Chondrocyte (in vitro differentiated cells): ENCODE measurements around the gene ZCCHC7. TPM values are rescaled to one million over a fixed set of nuclear protein-coding genes. Genes with fewer than 3 reads are reported as not detected.
A peak's percentile ranks its signal among the peaks of the same experiment; 100 is the strongest.

Source experiments
- DNase-seq: peaks from one replicate; pipeline ENCODE4 v3.0.0; 2021; ENCODE audit warnings: mixed read lengths, low spot score
- H3K27ac Mint-ChIP-seq: one replicate; pipeline ENCODE4 v1.8.0; 2021; ENCODE audit warnings: mild to moderate bottlenecking, moderate library complexity, mixed read lengths; ENCODE audit not compliant: unreplicated experiment
- H3K27me3 Mint-ChIP-seq: 2 replicates; pipeline ENCODE4 v1.8.0; 2021; ENCODE audit warnings: low read depth, mixed read lengths
- H3K36me3 Mint-ChIP-seq: 2 replicates; pipeline ENCODE4 v1.8.0; 2021; ENCODE audit warnings: low read depth, mixed read lengths
- H3K4me1 Mint-ChIP-seq: 2 replicates; pipeline ENCODE4 v1.8.0; 2021; ENCODE audit warnings: low read depth, mild to moderate bottlenecking, mixed read lengths
- H3K4me3 Mint-ChIP-seq: one replicate; pipeline ENCODE4 v1.8.0; 2021; ENCODE audit warnings: mild to moderate bottlenecking, moderate library complexity, mixed read lengths; ENCODE audit not compliant: unreplicated experiment
- H3K9me3 Mint-ChIP-seq: 2 replicates; pipeline ENCODE4 v1.8.0; 2021; ENCODE audit warnings: low read depth, mixed read lengths
- total RNA-seq: library from RNA; stranded (reverse); gene quantifications from 3 replicates; pipeline ENCODE4 v1.2.1, GENCODE V29; 2021
- TF ChIP-seq, protein P1 (sequence below): fragments of 200-600 bp; sonication (generic); IDR thresholded peaks from 2 replicates; pipeline ENCODE4 v1.5.0; 2021; ENCODE audit warnings: antibody characterized with exemption, mild to moderate bottlenecking, moderate library complexity

ZCCHC7 gene
- total RNA-seq, 1 donor from 2014 or later, result 22.5 TPM

GRCh38 chr9:37100327-37100726, 20.0 kb upstream of the ZCCHC7 start:
- Mint-ChIP-seq H3K27ac (no peak overlapping the region), H3K4me1 (peaks cover 5% of the 10 kb centered on the region), H3K27me3 (no peaks in the 10 kb centered on the region), H3K9me3 (no peaks in the 10 kb centered on the region), H3K36me3 (no peaks in the 10 kb centered on the region), H3K4me3 (no peak overlapping the region)
- TF ChIP-seq, protein P1, sequence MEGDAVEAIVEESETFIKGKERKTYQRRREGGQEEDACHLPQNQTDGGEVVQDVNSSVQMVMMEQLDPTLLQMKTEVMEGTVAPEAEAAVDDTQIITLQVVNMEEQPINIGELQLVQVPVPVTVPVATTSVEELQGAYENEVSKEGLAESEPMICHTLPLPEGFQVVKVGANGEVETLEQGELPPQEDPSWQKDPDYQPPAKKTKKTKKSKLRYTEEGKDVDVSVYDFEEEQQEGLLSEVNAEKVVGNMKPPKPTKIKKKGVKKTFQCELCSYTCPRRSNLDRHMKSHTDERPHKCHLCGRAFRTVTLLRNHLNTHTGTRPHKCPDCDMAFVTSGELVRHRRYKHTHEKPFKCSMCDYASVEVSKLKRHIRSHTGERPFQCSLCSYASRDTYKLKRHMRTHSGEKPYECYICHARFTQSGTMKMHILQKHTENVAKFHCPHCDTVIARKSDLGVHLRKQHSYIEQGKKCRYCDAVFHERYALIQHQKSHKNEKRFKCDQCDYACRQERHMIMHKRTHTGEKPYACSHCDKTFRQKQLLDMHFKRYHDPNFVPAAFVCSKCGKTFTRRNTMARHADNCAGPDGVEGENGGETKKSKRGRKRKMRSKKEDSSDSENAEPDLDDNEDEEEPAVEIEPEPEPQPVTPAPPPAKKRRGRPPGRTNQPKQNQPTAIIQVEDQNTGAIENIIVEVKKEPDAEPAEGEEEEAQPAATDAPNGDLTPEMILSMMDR, result no peak
- no peak for DNase-seq

GRCh38 chr9:37100741-37101140, 19.6 kb upstream of the ZCCHC7 start:
- Mint-ChIP-seq H3K36me3 (no peaks in the 10 kb centered on the region), H3K4me3 (no peak overlapping the region), H3K27ac (no peak overlapping the region), H3K4me1 (peaks cover 5% of the 10 kb centered on the region), H3K9me3 (no peaks in the 10 kb centered on the region), H3K27me3 (no peaks in the 10 kb centered on the region)
- no peak for DNase-seq
- TF ChIP-seq, protein P1, result no peak

DNA sequence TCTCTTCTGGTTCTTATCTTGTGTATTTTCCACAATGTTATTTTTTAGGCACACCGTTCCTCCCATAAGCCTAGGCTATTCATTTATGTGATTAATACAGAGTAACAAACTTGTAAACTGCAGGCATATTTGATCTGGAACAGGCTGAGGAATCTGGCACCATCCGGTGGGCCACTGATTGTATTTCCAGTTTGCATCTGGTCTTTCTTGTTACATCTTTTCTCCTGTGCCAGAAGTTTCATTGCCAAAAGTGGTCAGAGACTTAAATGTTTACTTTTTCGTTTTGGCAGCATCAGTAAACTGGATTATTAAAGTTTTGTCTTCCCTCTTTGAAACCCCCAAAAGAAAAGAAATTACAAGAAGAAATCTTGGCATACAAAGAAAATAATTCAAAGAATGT, 17.9 kb upstream of the ZCCHC7 start:
- DNase-seq, result no peak
- Mint-ChIP-seq H3K4me3 (no peak overlapping the region), H3K9me3 (no peaks in the 10 kb centered on the region), H3K27ac (no peak overlapping the region), H3K36me3 (no peaks in the 10 kb centered on the region), H3K4me1 (peaks cover 5% of the 10 kb centered on the region), H3K27me3 (peaks cover 1% of the 10 kb centered on the region)
- TF ChIP-seq, protein P1, result no peak

- DNase-seq, result no peak
- no peaks in the 10 kb centered on the region for H3K36me3 Mint-ChIP-seq
- H3K4me3 Mint-ChIP-seq, result no peak overlapping the region
- H3K4me1 Mint-ChIP-seq, result peaks cover 5% of the 10 kb centered on the region
- H3K9me3 Mint-ChIP-seq, result peaks cover 5% of the 10 kb centered on the region
- peaks cover 7% of the 10 kb centered on the region for H3K27me3 Mint-ChIP-seq
- peak overlapping the region; percentile 5 for H3K27ac Mint-ChIP-seq
- TF ChIP-seq, protein P1, result no peak
Observed at GRCh38 chr9:37104183-37104889, 16.0 kb upstream of the ZCCHC7 start.

- Mint-ChIP-seq H3K4me3 (no peak overlapping the region), H3K4me1 (peaks cover 5% of the 10 kb centered on the region), H3K27ac (no peak overlapping the region), H3K9me3 (peaks cover 5% of the 10 kb centered on the region), H3K36me3 (no peaks in the 10 kb centered on the region), H3K27me3 (peaks cover 7% of the 10 kb centered on the region)
- no peak for DNase-seq
- TF ChIP-seq, protein P1, result no peak
Observed at GRCh38 chr9:37105234-37105633, 15.1 kb upstream of the ZCCHC7 start.
